Smooth muscle cell (in vitro differentiated cells): ENCODE data around the gene CEP41. TPM values are rescaled to one million over a fixed set of nuclear protein-coding genes. Genes with fewer than 3 reads are reported as not detected.
A peak's percentile ranks its signal among the peaks of the same experiment; 100 is the strongest.
"Not testable (repeated sequence)": the region's sequence is repeated elsewhere in the genome, so short reads cannot be mapped to it uniquely, and the experiment has no call there.

Experiments used
- DNase-seq: peaks from one replicate; lab custom pipeline; 2025; ENCODE audit not compliant: unreplicated experiment; lab: John Stamatoyannopoulos, UW
- H2AFZ ChIP-seq: fragments of 200-600 bp; sonication (generic); 2 replicates; pipeline ENCODE4 v1.6.0; 2016; ENCODE audit warnings: antibody characterized with exemption, low read depth, mild to moderate bottlenecking
- H3F3A ChIP-seq: fragments of 200-600 bp; sonication (generic); 2 replicates; pipeline ENCODE4 v1.6.0; 2017; ENCODE audit warnings: antibody characterized with exemption, low read depth
- H3K27ac ChIP-seq: fragments of 200-600 bp; sonication (generic); 2 replicates; pipeline ENCODE4 v1.5.1; 2016; ENCODE audit warnings: low read depth, mild to moderate bottlenecking
- H3K27me3 ChIP-seq: fragments of 200-600 bp; sonication (generic); 2 replicates; pipeline ENCODE4 v1.6.1; 2016; ENCODE audit warnings: low read depth, mild to moderate bottlenecking
- H3K36me3 ChIP-seq: fragments of 200-600 bp; sonication (generic); 2 replicates; pipeline ENCODE4 v1.5.1; 2016; ENCODE audit warnings: low read depth
- H3K4me1 ChIP-seq: fragments of 200-600 bp; sonication (generic); 2 replicates; pipeline ENCODE4 v1.5.1; 2016; ENCODE audit warnings: low read depth
- H3K4me2 ChIP-seq: fragments of 200-600 bp; sonication (generic); 2 replicates; pipeline ENCODE4 v1.6.0; 2016; ENCODE audit warnings: mild to moderate bottlenecking
- H3K4me3 ChIP-seq: fragments of 200-600 bp; sonication (generic); 2 replicates; pipeline ENCODE4 v1.5.1; 2016; ENCODE audit warnings: mild to moderate bottlenecking
- H3K79me2 ChIP-seq: fragments of 200-600 bp; sonication (generic); 2 replicates; pipeline ENCODE4 v1.6.0; 2016; ENCODE audit warnings: low read depth, mild to moderate bottlenecking
- H3K9ac ChIP-seq: fragments of 200-600 bp; sonication (generic); 2 replicates; pipeline ENCODE4 v1.6.0; 2016; ENCODE audit warnings: low read depth
- H3K9me3 ChIP-seq: fragments of 200-600 bp; sonication (generic); replicated peaks from 2 replicates; pipeline ENCODE4 v1.5.1; 2016; ENCODE audit warnings: low read depth
- H4K20me1 ChIP-seq: fragments of 200-600 bp; sonication (generic); 2 replicates; pipeline ENCODE4 v1.6.0; 2016; ENCODE audit warnings: low read depth
- WGBS: methylation state at CpG from one replicate; pipeline ENCODE4 v1.1.7; 2016; ENCODE audit warnings: low lambda C conversion rate; 5-methylcytosine and 5-hydroxymethylcytosine counted together
- polyA plus RNA-seq: library from polyadenylated mRNA; unstranded; fragments of >200 nt; fragmentation: Nextera tagmentation; extraction: Ambion mirVana; gene quantifications from 2 replicates; pipeline ENCODE4 v1.2.1, GENCODE V29; 2016
- total RNA-seq: library from RNA; depleted of rRNA; stranded (reverse); fragments of >200 nt; gene quantifications from 2 replicates; pipeline ENCODE4 v1.2.3, GENCODE V29; 2014
- TF ChIP-seq, protein P1 (sequence below): fragments of 200-600 bp; sonication (generic); IDR thresholded peaks from 2 replicates; pipeline ENCODE4 v1.5.1; 2017; ENCODE audit warnings: borderline replicate concordance, mild to moderate bottlenecking, antibody characterized with exemption; ENCODE audit not compliant: insufficient read depth, poor library complexity, severe bottlenecking

CEP41 gene
- total and polyA plus RNA-seq, 2 experiments from 2014 or later, result 18.3 to 35.1 TPM

DNA sequence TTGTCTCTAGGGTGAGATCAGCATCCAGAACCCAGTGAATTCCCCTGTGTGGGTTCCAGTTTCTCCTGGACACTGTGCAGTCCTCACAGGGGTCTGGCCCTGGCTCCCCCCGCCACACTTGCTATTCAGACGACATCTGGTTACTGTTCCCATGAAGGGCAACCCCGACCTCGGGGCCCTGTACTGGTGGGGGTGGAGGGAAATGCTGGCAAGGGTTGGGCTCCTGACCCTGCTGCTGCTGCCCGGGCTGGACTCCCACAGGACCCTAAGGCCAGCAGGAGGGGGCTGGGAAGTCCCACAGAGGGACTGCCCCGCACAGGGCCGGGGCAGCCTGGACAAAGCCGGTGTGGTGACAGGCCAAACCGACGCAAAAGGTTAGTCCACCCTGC lies 61.3 kb downstream of the CEP41 start:
- Histone ChIP-seq H3K79me2 (no peaks in the 10 kb centered on the region), H3K27me3 (no peaks in the 10 kb centered on the region), H3K4me3 (no peak overlapping the region), H3K4me2 (peak overlapping the region; percentile 48), H2AFZ (peak overlapping the region; percentile 43), H3K9ac (no peak overlapping the region), H4K20me1 (no peaks in the 10 kb centered on the region), H3K4me1 (peaks cover 12% of the 10 kb centered on the region), H3K36me3 (no peaks in the 10 kb centered on the region), H3F3A (peaks cover 2% of the 10 kb centered on the region), H3K27ac (peak overlapping the region; percentile 42), H3K9me3 (no peaks in the 10 kb centered on the region)
- WGBS, result 62% methylated on average over 10 of the region's 10 CpGs
- TF ChIP-seq, protein P1, sequence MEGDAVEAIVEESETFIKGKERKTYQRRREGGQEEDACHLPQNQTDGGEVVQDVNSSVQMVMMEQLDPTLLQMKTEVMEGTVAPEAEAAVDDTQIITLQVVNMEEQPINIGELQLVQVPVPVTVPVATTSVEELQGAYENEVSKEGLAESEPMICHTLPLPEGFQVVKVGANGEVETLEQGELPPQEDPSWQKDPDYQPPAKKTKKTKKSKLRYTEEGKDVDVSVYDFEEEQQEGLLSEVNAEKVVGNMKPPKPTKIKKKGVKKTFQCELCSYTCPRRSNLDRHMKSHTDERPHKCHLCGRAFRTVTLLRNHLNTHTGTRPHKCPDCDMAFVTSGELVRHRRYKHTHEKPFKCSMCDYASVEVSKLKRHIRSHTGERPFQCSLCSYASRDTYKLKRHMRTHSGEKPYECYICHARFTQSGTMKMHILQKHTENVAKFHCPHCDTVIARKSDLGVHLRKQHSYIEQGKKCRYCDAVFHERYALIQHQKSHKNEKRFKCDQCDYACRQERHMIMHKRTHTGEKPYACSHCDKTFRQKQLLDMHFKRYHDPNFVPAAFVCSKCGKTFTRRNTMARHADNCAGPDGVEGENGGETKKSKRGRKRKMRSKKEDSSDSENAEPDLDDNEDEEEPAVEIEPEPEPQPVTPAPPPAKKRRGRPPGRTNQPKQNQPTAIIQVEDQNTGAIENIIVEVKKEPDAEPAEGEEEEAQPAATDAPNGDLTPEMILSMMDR, result no peak
- no peak for DNase-seq

DNA sequence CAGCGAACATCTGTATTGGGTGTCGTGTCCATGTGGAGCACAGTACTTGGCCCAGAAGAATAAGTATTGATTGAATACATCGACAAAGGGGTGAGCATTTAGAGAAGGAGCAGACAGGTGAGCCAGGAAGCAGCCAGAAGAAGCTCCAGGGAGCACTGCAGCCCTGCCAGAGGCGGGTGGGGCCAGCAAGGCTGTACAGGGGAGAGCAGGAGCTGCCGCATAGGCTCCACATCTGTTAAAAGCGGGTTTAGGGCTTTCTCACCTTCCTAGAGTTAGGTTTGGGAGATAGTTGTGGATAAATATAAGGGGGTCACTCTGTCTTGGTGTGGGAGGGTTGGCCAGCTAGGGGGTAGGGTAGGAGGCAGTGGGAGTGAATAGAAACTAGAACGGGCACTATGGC lies 61.8 kb downstream of the CEP41 start:
- TF ChIP-seq, protein P1, result no peak
- Histone ChIP-seq H3K27me3 (no peaks in the 10 kb centered on the region), H3K4me3 (no peak overlapping the region), H3K27ac (no peak overlapping the region), H4K20me1 (no peaks in the 10 kb centered on the region), H3K4me2 (no peak overlapping the region), H3K9me3 (no peaks in the 10 kb centered on the region), H2AFZ (no peak overlapping the region), H3K4me1 (peaks cover 12% of the 10 kb centered on the region), H3K79me2 (no peaks in the 10 kb centered on the region), H3F3A (peaks cover 7% of the 10 kb centered on the region), H3K9ac (no peak overlapping the region), H3K36me3 (no peaks in the 10 kb centered on the region)
- no peak for DNase-seq
- WGBS, result 90% methylated on average over 7 of the region's 7 CpGs

DNA sequence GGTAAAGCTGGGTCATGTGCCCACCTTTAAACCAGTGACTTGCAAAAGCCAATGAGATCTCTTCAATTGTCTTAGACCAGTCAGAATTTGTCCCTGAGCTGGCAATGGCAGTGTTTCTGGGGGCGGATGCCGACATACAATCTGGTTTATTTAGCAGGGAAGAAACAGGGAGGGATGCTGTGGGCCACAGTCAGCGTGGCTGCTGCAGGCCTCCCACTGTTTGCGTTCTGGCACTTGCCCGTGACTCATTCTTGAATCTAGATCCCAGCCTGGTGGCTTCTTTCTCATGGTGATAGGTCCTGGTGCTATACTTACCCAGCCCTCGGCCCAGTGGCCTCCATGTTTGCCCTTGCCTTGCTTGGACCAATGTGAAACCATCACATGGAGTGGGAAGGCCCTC lies 63.6 kb downstream of the CEP41 start:
- H3F3A ChIP-seq, result peaks cover 17% of the 10 kb centered on the region
- 54% methylated on average over 6 of the region's 6 CpGs for WGBS
- H3K4me2 ChIP-seq, result no peak overlapping the region
- no peaks in the 10 kb centered on the region for H3K27me3 ChIP-seq
- H3K4me1 ChIP-seq, result peaks cover 22% of the 10 kb centered on the region
- H3K27ac ChIP-seq, result no peak overlapping the region
- H3K36me3 ChIP-seq, result no peaks in the 10 kb centered on the region
- H3K79me2 ChIP-seq, result no peaks in the 10 kb centered on the region
- no peak overlapping the region for H2AFZ ChIP-seq
- no peak for DNase-seq
- TF ChIP-seq, protein P1, result no peak
- no peak overlapping the region for H3K9ac ChIP-seq
- H4K20me1 ChIP-seq, result no peaks in the 10 kb centered on the region
- no peak overlapping the region for H3K4me3 ChIP-seq
- no peaks in the 10 kb centered on the region for H3K9me3 ChIP-seq

DNA sequence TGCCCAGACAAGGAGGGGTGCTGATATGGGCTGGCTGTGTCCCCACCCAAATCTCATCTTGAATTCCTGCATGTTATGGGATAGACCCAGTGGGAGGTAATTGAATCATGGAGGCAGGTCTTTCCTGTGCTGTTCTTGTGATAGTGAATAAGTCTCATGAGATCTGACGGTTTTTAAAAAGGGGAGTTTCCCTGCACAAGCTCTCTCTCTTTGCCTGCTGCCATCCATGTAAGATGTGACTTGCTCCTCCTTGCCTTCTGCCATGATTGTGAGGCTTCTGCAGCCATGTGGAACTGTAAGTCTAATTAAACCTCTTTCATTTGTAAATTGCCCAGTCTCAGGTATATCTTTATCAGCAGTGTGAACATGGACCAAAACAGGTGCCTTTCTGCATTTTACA lies 64.4 kb downstream of the CEP41 start:
- H4K20me1 ChIP-seq, H3K79me2 ChIP-seq, H3K9me3 ChIP-seq, H3K4me3 ChIP-seq, H3K27me3 ChIP-seq, H3K9ac ChIP-seq, DNase-seq, H3K36me3 ChIP-seq, H3K4me2 ChIP-seq, H2AFZ ChIP-seq, H3K27ac ChIP-seq: not testable (repeated sequence)
- 0% methylated on average over 1 of the region's 1 CpG for WGBS
- peaks cover 26% of the 10 kb centered on the region for H3K4me1 ChIP-seq
- peaks cover 23% of the 10 kb centered on the region for H3F3A ChIP-seq
